SK-N-SH treated with all-trans-retinoic acid at 6 μM for 48 hours (cell line): ENCODE results near the gene OOSP4A.

ENCODE experiments used
- ATAC-seq: fragments of 200-7000 bp; cut with Tn5 transposase; 3 replicates; pipeline ENCODE4 v1.9.1; 2020; ENCODE audit warnings: mild to moderate bottlenecking, moderate library complexity
- ARNTL ChIP-seq: fragments of 450-650 bp; formaldehyde crosslinking; IDR thresholded peaks from 2 replicates; pipeline ENCODE4 v1.5.0; 2020; ENCODE audit warnings: low read depth, mild to moderate bottlenecking, moderate library complexity, borderline replicate concordance
- BACH2 ChIP-seq: fragments of 250-450 bp; sonication (Bioruptor Pico); IDR thresholded peaks from 2 replicates; pipeline ENCODE4 v1.9.0; 2021; ENCODE audit warnings: mild to moderate bottlenecking, borderline replicate concordance
- CREB5 ChIP-seq: fragments of 250-450 bp; sonication (Bioruptor Pico); IDR thresholded peaks from 2 replicates; pipeline ENCODE4 v1.5.1; 2020; ENCODE audit warnings: low read depth, mild to moderate bottlenecking, moderate library complexity
- CSDC2 ChIP-seq: fragments of 250-450 bp; sonication (Bioruptor Pico); IDR thresholded peaks from 2 replicates; pipeline ENCODE4 v1.5.0; 2020; ENCODE audit warnings: mild to moderate bottlenecking, moderate library complexity
- CSRNP3 ChIP-seq: fragments of 250-450 bp; sonication (Bioruptor Pico); IDR thresholded peaks from 2 replicates; pipeline ENCODE4 v1.5.1; 2021; ENCODE audit warnings: mild to moderate bottlenecking, moderate library complexity
- ESRRG ChIP-seq: fragments of 250-450 bp; sonication (Bioruptor Pico); IDR thresholded peaks from 2 replicates; pipeline ENCODE4 v1.6.1; 2021; ENCODE audit warnings: mild to moderate bottlenecking
- GLIS3 ChIP-seq: fragments of 250-450 bp; sonication (Bioruptor Pico); IDR thresholded peaks from 2 replicates; pipeline ENCODE4 v1.5.0; 2020; ENCODE audit warnings: mild to moderate bottlenecking, moderate library complexity
- ISL1 ChIP-seq: fragments of 250-450 bp; sonication (Bioruptor Pico); IDR thresholded peaks from 2 replicates; pipeline ENCODE4 v2.1.2; 2022; ENCODE audit warnings: mild to moderate bottlenecking, moderate library complexity
- OSR1 ChIP-seq: fragments of 250-450 bp; sonication (Bioruptor Pico); IDR thresholded peaks from 2 replicates; pipeline ENCODE4 v1.8.0; 2022; ENCODE audit warnings: moderate library complexity, mild to moderate bottlenecking, inconsistent platforms
- PATZ1 ChIP-seq: fragments of 250-450 bp; sonication (Bioruptor Pico); IDR thresholded peaks from 2 replicates; pipeline ENCODE4 v1.8.0; 2020; ENCODE audit warnings: mild to moderate bottlenecking, moderate library complexity, borderline replicate concordance
- POU6F1 ChIP-seq: fragments of 250-450 bp; sonication (Bioruptor Pico); IDR thresholded peaks from 2 replicates; pipeline ENCODE4 v1.8.0; 2021; ENCODE audit warnings: low read depth, mild to moderate bottlenecking, moderate library complexity, borderline replicate concordance
- PPARA ChIP-seq: fragments of 250-450 bp; sonication (Bioruptor Pico); IDR thresholded peaks from 2 replicates; pipeline ENCODE4 v1.5.0; 2020; ENCODE audit warnings: mild to moderate bottlenecking, borderline replicate concordance
- RARB ChIP-seq: fragments of 250-450 bp; sonication (Bioruptor Pico); IDR thresholded peaks from 2 replicates; pipeline ENCODE4 v1.8.0; 2021; ENCODE audit warnings: mild to moderate bottlenecking, moderate library complexity
- SNAI2 ChIP-seq: fragments of 250-450 bp; sonication (Bioruptor Pico); IDR thresholded peaks from 2 replicates; pipeline ENCODE4 v1.5.0; 2020; ENCODE audit warnings: mild to moderate bottlenecking, moderate library complexity
- TCF4 ChIP-seq: fragments of 250-450 bp; sonication (Bioruptor Pico); IDR thresholded peaks from 2 replicates; pipeline ENCODE4 v1.8.0; 2021; ENCODE audit warnings: mild to moderate bottlenecking, moderate library complexity, borderline replicate concordance
- TOX ChIP-seq: fragments of 250-450 bp; sonication (Bioruptor Pico); IDR thresholded peaks from 2 replicates; pipeline ENCODE4 v1.8.0; 2021; ENCODE audit warnings: mild to moderate bottlenecking, moderate library complexity, borderline replicate concordance
- TSHZ2 ChIP-seq: fragments of 250-450 bp; sonication (Bioruptor Pico); IDR thresholded peaks from 2 replicates; pipeline ENCODE4 v1.5.0; 2020; ENCODE audit warnings: mild to moderate bottlenecking, moderate library complexity
- ZC3H10 ChIP-seq: fragments of 250-450 bp; sonication (Bioruptor Pico); IDR thresholded peaks from 2 replicates; pipeline ENCODE4 v1.5.1; 2021; ENCODE audit warnings: mild to moderate bottlenecking, moderate library complexity
- ZFP3 ChIP-seq: fragments of 250-450 bp; sonication (Bioruptor Pico); IDR thresholded peaks from 2 replicates; pipeline ENCODE4 v1.5.0; 2020; ENCODE audit warnings: mild to moderate bottlenecking, moderate library complexity
- ZNF565 ChIP-seq: fragments of 450-650 bp; formaldehyde crosslinking; conservative IDR thresholded peaks from 2 replicates; pipeline ENCODE4 v1.5.0; 2020; ENCODE audit warnings: low read depth, mild to moderate bottlenecking, moderate library complexity
- ZNF8 ChIP-seq: fragments of 450-650 bp; formaldehyde crosslinking; IDR thresholded peaks from 2 replicates; pipeline ENCODE4 v1.5.0; 2020; ENCODE audit warnings: mild to moderate bottlenecking, moderate library complexity

The OOSP4A gene

GRCh38 chr11:59966201-59966600 lies 2.4 kb downstream of the OOSP4A start:
- ATAC-seq = no peak
- TF ChIP-seq BACH2 (CRISPR knock-in tag) (no peak), ARNTL (CRISPR knock-in tag) (no peak), CSDC2 (no peak), TOX (CRISPR knock-in tag) (no peak), PATZ1 (CRISPR knock-in tag) (no peak), RARB (no peak), TSHZ2 (CRISPR knock-in tag) (no peak), SNAI2 (no peak), CREB5 (no peak), PPARA (CRISPR knock-in tag) (no peak), GLIS3 (CRISPR knock-in tag) (no peak), ZFP3 (no peak), ZNF565 (no peak), ZNF8 (CRISPR knock-in tag) (no peak), ESRRG (CRISPR knock-in tag) (no peak), ISL1 (no peak), ZC3H10 (no peak), POU6F1 (CRISPR knock-in tag) (no peak), CSRNP3 (CRISPR knock-in tag) (no peak), OSR1 (no peak)

GRCh38 chr11:59967677-59968394 lies 4.0 kb downstream of the OOSP4A start:
- no peak for ATAC-seq
- TF ChIP-seq ZNF565 (no peak), TCF4 (CRISPR knock-in tag) (no peak), CREB5 (no peak), ISL1 (no peak), TSHZ2 (CRISPR knock-in tag) (no peak), ESRRG (CRISPR knock-in tag) (no peak), CSDC2 (no peak), POU6F1 (CRISPR knock-in tag) (no peak), PATZ1 (CRISPR knock-in tag) (no peak)
